Astrocyte of the spinal cord (primary cell): ENCODE results near the gene SULF2.

Source experiments
- DNase-seq: peaks from one replicate; pipeline ENCODE4 v3.0.0; 2011; ENCODE audit warnings: low read depth, low spot score
- H3K4me3 ChIP-seq: 2 replicates; pipeline ENCODE4 v1.5.1; 2011; ENCODE audit warnings: low read depth, mild to moderate bottlenecking, low read length, moderate library complexity
- CTCF ChIP-seq: IDR thresholded peaks from 2 replicates; pipeline ENCODE4 v1.5.1; 2012; ENCODE audit warnings: low read depth, mild to moderate bottlenecking, low read length, inconsistent platforms
- in situ Hi-C: cut with HindIII; loops from 2 replicates; pipeline ENCODE4 v1.10.0; 2017; ENCODE audit warnings: low sequenced_read_pairs

SULF2 gene

GRCh38 chr20:47737923-47738322 is 47.4 kb downstream of the SULF2 start:
- DNase-seq: no peak
- H3K4me3 ChIP-seq: no peak overlapping the region
- TF ChIP-seq CTCF: no peak
- in situ Hi-C loops: no loop called here

GRCh38 chr20:47736570-47737152 is 48.6 kb downstream of the SULF2 start:
- TF ChIP-seq CTCF: no peak
- no peak overlapping the region for H3K4me3 ChIP-seq
- in situ Hi-C loops: no loop called here
- DNase-seq: no peak

GRCh38 chr20:47735412-47736400 is 49.6 kb downstream of the SULF2 start:
- in situ Hi-C loops: no loop called here
- no peak for DNase-seq
- no peak overlapping the region for H3K4me3 ChIP-seq
- TF ChIP-seq CTCF: no peak

- in situ Hi-C loops: no loop called here
- DNase-seq: no peak
- no peak for TF ChIP-seq CTCF
- H3K4me3 ChIP-seq: no peak overlapping the region
Measured at GRCh38 chr20:47734870-47735269, 50.4 kb downstream of the SULF2 start.

- no peak overlapping the region for H3K4me3 ChIP-seq
- DNase-seq: no peak
- in situ Hi-C loops: no loop called here
- no peak for TF ChIP-seq CTCF
Measured at GRCh38 chr20:47733892-47734291, 51.4 kb downstream of the SULF2 start.

- no peak for TF ChIP-seq CTCF
- in situ Hi-C loops: no loop called here
- H3K4me3 ChIP-seq: no peak overlapping the region
- no peak for DNase-seq
Measured at GRCh38 chr20:47730744-47731143, 54.5 kb downstream of the SULF2 start.
